SK-N-SH (cell line): ENCODE results near the gene NPC2. TPM values are rescaled to one million over a fixed set of nuclear protein-coding genes. Genes with fewer than 3 reads are reported as not detected.

Source experiments
- CTCF ChIA-PET: fragments of 300-600, 350-600 bp; formaldehyde crosslinking; extraction: SDS; loops from one replicate; lab custom pipeline; 2021; lab: Yijun Ruan, JAX
- POLR2A ChIA-PET: fragments of 350-600 bp; sonication (Branson Sonifier 250); formaldehyde crosslinking; extraction: SDS; loops from one replicate; lab custom pipeline; 2020; ENCODE audit warnings: antibody characterized with exemption, inconsistent platforms; lab: Yijun Ruan, JAX
- DNase-seq: peaks from one replicate; pipeline ENCODE4 v3.0.0; 2012
- H2AFZ ChIP-seq: fragments of 200-600 bp; sonication (generic); 2 replicates; pipeline ENCODE4 v1.8.1; 2016; ENCODE audit warnings: antibody characterized with exemption, mild to moderate bottlenecking, low read depth
- H3F3A ChIP-seq: fragments of 200-600 bp; sonication (generic); replicated peaks from 2 replicates; pipeline ENCODE3; 2016; ENCODE audit warnings: antibody characterized with exemption, mild to moderate bottlenecking; ENCODE audit not compliant: insufficient read depth
- H3K27ac ChIP-seq, 2 experiments: fragments of 200-500 bp in 1 of 2; fragments of 200-600 bp in 1 of 2; sonication (Bioruptor generic) in 1 of 2; sonication (generic), shearing (Covaris generic) in 1 of 2; 2 replicates each; pipeline versions ENCODE4 v1.5.1 to v1.6.1; 2014 to 2016; ENCODE audit warnings: low read depth in 2 of 2, inconsistent platforms in 1 of 2, low read length in 1 of 2, mild to moderate bottlenecking in 1 of 2, mixed read lengths in 1 of 2
- H3K27me3 ChIP-seq: fragments of 200-600 bp; sonication (generic), shearing (Covaris generic); 2 replicates; pipeline ENCODE4 v1.6.1; 2016; ENCODE audit warnings: mixed run types; ENCODE audit not compliant: insufficient read depth
- H3K36me3 ChIP-seq, 2 experiments: fragments of 200-500 bp in 1 of 2; fragments of 200-600 bp in 1 of 2; sonication (Bioruptor generic) in 1 of 2; sonication (generic) in 1 of 2; replicated peaks in 1 of 2; 2 replicates each; pipeline versions ENCODE3 to v1.5.1; 2014 to 2016; ENCODE audit warnings: low read length in 1 of 2, mild to moderate bottlenecking in 1 of 2; ENCODE audit not compliant: insufficient read depth in 2 of 2, control insufficient read depth in 1 of 2
- H3K4me1 ChIP-seq, 2 experiments: fragments of 200-500 bp in 1 of 2; fragments of 200-600 bp in 1 of 2; sonication (Bioruptor generic) in 1 of 2; sonication (generic), shearing (Covaris generic) in 1 of 2; 2 replicates each; pipeline versions ENCODE4 v1.5.1 to v1.6.1; 2014 to 2016; ENCODE audit warnings: low read depth in 1 of 2, low read length in 1 of 2, mixed run types in 1 of 2; ENCODE audit not compliant: insufficient read depth in 2 of 2, control insufficient read depth in 1 of 2
- H3K4me2 ChIP-seq: fragments of 200-600 bp; sonication (generic), shearing (Covaris generic); 2 replicates; pipeline ENCODE4 v1.6.1; 2017; ENCODE audit warnings: mixed run types
- H3K4me3 ChIP-seq, 2 experiments: fragments of 200-500 bp in 1 of 2; fragments of 200-600 bp in 1 of 2; sonication (Bioruptor generic) in 1 of 2; sonication (generic), shearing (Covaris generic) in 1 of 2; 2 replicates each; pipeline versions ENCODE4 v1.5.1 to v1.8.1; 2014 to 2016; ENCODE audit warnings: low read depth in 2 of 2, inconsistent platforms in 1 of 2, low read length in 1 of 2, mild to moderate bottlenecking in 1 of 2, mixed read lengths in 1 of 2, moderate library complexity in 1 of 2
- H3K79me2 ChIP-seq: fragments of 200-600 bp; sonication (generic); 2 replicates; pipeline ENCODE4 v1.8.1; 2017; ENCODE audit warnings: mild to moderate bottlenecking; ENCODE audit not compliant: insufficient read depth
- H3K9ac ChIP-seq: fragments of 200-600 bp; sonication (generic); 2 replicates; pipeline ENCODE4 v1.6.1; 2017; ENCODE audit warnings: mixed run types
- H3K9me2 ChIP-seq: fragments of 200-600 bp; sonication (generic); 2 replicates; pipeline ENCODE4 v1.6.1; 2017; ENCODE audit warnings: mixed run types
- H3K9me3 ChIP-seq: fragments of 200-600 bp; sonication (generic); 2 replicates; pipeline ENCODE4 v1.6.1; 2017; ENCODE audit warnings: mixed run types, mild to moderate bottlenecking, moderate library complexity
- H4K20me1 ChIP-seq: fragments of 200-600 bp; sonication (generic); 2 replicates; pipeline ENCODE4 v1.6.1; 2017; ENCODE audit warnings: mild to moderate bottlenecking, mixed run types; ENCODE audit not compliant: insufficient read depth
- CHD2 ChIP-seq: fragments of 150-350 bp; IDR thresholded peaks from 2 replicates; pipeline ENCODE4 v1.6.1; 2018; ENCODE audit warnings: low read length; ENCODE audit not compliant: partially characterized antibody
- CTCF ChIP-seq: fragments of 200-600 bp; sonication (generic); IDR thresholded peaks from 2 replicates; pipeline ENCODE4 v1.6.1; 2017; ENCODE audit warnings: antibody characterized with exemption, mild to moderate bottlenecking, moderate library complexity
- ELF1 ChIP-seq: IDR thresholded peaks from 2 replicates; pipeline ENCODE4 v1.4.0; 2012
- EP300 ChIP-seq, 2 experiments: IDR thresholded peaks; 2 replicates each; pipeline versions ENCODE4 v1.4.0 to v1.6.1; 2012; ENCODE audit warnings: borderline replicate concordance in 1 of 2, low read depth in 1 of 2, low read length in 1 of 2
- EZH2phosphoT487 ChIP-seq: fragments of 200-600 bp; sonication (generic); IDR thresholded peaks from 2 replicates; pipeline ENCODE4 v1.6.1; 2017; ENCODE audit warnings: low read depth, mixed run types, mild to moderate bottlenecking, antibody characterized with exemption, moderate library complexity, borderline replicate concordance
- FOSL2 ChIP-seq: IDR thresholded peaks from 2 replicates; pipeline ENCODE4 v1.4.0; 2012; ENCODE audit warnings: low read depth, mild to moderate bottlenecking, moderate library complexity, borderline replicate concordance
- FOXJ3 ChIP-seq: sonication (generic); formaldehyde crosslinking; IDR thresholded peaks from 2 replicates; pipeline ENCODE4 v1.5.1; 2020; ENCODE audit warnings: mild to moderate bottlenecking, missing genetic modification reagents
- GABPA ChIP-seq: IDR thresholded peaks from 2 replicates; pipeline ENCODE4 v1.4.0; 2012; ENCODE audit warnings: low read depth, mild to moderate bottlenecking
- IRF3 ChIP-seq: fragments of 150-350 bp; IDR thresholded peaks from 2 replicates; pipeline ENCODE4 v1.6.1; 2016; ENCODE audit warnings: mild to moderate bottlenecking, low read depth, low read length
- JUND ChIP-seq: IDR thresholded peaks from 2 replicates; pipeline ENCODE4 v1.4.0; 2012
- MEF2A ChIP-seq: IDR thresholded peaks from 2 replicates; pipeline ENCODE4 v1.4.0; 2012; ENCODE audit warnings: low read depth, borderline replicate concordance
- MXI1 ChIP-seq: IDR thresholded peaks from 2 replicates; pipeline ENCODE4 v1.6.1; 2012; ENCODE audit warnings: mild to moderate bottlenecking, low read depth, low read length, improper control_type of control experiment
- RCOR1 ChIP-seq: fragments of 150-350 bp; IDR thresholded peaks from 2 replicates; pipeline ENCODE4 v1.6.1; 2017; ENCODE audit warnings: antibody characterized with exemption, low read length
- RFX5 ChIP-seq: IDR thresholded peaks from 2 replicates; pipeline ENCODE4 v1.6.1; 2012; ENCODE audit warnings: mild to moderate bottlenecking, improper control_type of control experiment, low read length
- TAF1 ChIP-seq: IDR thresholded peaks from 2 replicates; pipeline ENCODE4 v1.6.1; 2012; ENCODE audit warnings: low read depth, mild to moderate bottlenecking, low read length, moderate library complexity, borderline replicate concordance
- TCF12 ChIP-seq: IDR thresholded peaks from 2 replicates; pipeline ENCODE4 v1.4.0; 2012
- TEAD4 ChIP-seq: IDR thresholded peaks from 2 replicates; pipeline ENCODE4 v1.4.0; 2012; ENCODE audit warnings: mild to moderate bottlenecking, borderline replicate concordance; ENCODE audit not compliant: insufficient read depth
- USF2 ChIP-seq: fragments of 150-350 bp; IDR thresholded peaks from 2 replicates; pipeline ENCODE4 v1.6.1; 2017; ENCODE audit warnings: antibody characterized with exemption, low read length, low read depth, borderline replicate concordance
- YY1 ChIP-seq: IDR thresholded peaks from 2 replicates; pipeline ENCODE4 v1.4.0; 2012; ENCODE audit warnings: low read depth, mild to moderate bottlenecking
- WGBS: methylation state at CpG from one replicate; pipeline ENCODE4 v1.1.6; 2017; ENCODE audit warnings: low lambda C conversion rate; 5-methylcytosine and 5-hydroxymethylcytosine counted together
- polyA plus RNA-seq, 3 experiments: library from polyadenylated mRNA; depleted of rRNA; stranded (reverse); fragments of >200 nt; gene quantifications; 2 replicates each; pipeline ENCODE4 v1.2.3, GENCODE V29; 2012
- TF ChIP-seq, protein P1 (sequence below): IDR thresholded peaks from 2 replicates; pipeline ENCODE4; 2012

Gene NPC2
- polyA plus RNA-seq, 1 of the 3 experiments (the other 2 are of a cell fraction): 522 TPM

DNA sequence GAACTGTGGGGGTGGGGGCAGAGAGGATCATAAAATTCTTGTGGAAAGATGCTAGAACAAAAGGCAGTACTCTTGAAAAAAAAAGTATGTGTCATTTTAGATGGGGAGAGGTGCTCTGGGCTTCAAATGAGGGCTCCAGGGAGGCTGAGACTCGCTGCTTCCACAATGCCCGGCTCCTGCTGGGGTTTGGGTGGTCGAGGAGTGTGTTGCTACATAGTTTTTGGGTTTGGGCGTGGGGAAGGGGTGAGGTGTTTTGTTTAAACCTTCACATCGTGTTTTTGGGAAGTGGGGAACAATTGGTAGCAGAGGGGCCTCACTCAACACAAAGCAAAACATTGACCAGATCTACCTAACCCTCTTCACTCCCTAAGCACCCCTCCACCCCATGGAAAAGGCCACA lies 8.6 kb upstream of the NPC2 start:
- ChIA-PET CTCF (interaction anchor here (0.6 to 11.1 kb wide), 39 partner anchors 11 to 361 kb away, joined by 3 to 126 read pairs (median 6); partner anchors contain the start of genes LTBP2, VRTN and YLPM1), POLR2A (no interaction called here)
- Histone ChIP-seq H2AFZ (no peak overlapping the region), H3K9me3 (no peaks in the 10 kb centered on the region), H3F3A (peaks cover 39% of the 10 kb centered on the region), H3K4me1 (peaks cover 0 to 13% of the 10 kb centered on the region in 2 experiments; a peak in 1 of 4 replicates), H3K27me3 (no peaks in the 10 kb centered on the region), H3K4me3 (no peak overlapping the region), H3K9me2 (no peaks in the 10 kb centered on the region), H3K4me2 (no peak overlapping the region), H3K9ac (no peak overlapping the region), H3K36me3 (peaks cover 35 to 56% of the 10 kb centered on the region in 2 experiments), H4K20me1 (no peaks in the 10 kb centered on the region), H3K79me2 (no peaks in the 10 kb centered on the region), H3K27ac (no peak overlapping the region)
- no peak for DNase-seq
- WGBS: 70% methylated on average over 5 of the region's 5 CpGs
- no peak for TF ChIP-seq USF2
- TF ChIP-seq ELF1: no peak
- no peak for TF ChIP-seq MXI1
- no peak for TF ChIP-seq TAF1
- no peak for TF ChIP-seq TCF12
- no peak for TF ChIP-seq CTCF
- TF ChIP-seq YY1: no peak
- TF ChIP-seq, protein P1, sequence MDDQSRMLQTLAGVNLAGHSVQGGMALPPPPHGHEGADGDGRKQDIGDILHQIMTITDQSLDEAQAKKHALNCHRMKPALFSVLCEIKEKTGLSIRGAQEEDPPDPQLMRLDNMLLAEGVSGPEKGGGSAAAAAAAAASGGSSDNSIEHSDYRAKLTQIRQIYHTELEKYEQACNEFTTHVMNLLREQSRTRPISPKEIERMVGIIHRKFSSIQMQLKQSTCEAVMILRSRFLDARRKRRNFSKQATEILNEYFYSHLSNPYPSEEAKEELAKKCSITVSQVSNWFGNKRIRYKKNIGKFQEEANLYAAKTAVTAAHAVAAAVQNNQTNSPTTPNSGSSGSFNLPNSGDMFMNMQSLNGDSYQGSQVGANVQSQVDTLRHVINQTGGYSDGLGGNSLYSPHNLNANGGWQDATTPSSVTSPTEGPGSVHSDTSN: no peak
- TF ChIP-seq MEF2A: no peak
- no peak for TF ChIP-seq IRF3
- no peak for TF ChIP-seq FOSL2
- TF ChIP-seq EP300 (IDR thresholded peaks at IDR 0.05; ENCODE audit: borderline replicate concordance in 1 of 2, low read depth in 1 of 2, low read length in 1 of 2): no peak
- TF ChIP-seq CHD2: no peak
- no peak for TF ChIP-seq RCOR1
- TF ChIP-seq JUND: no peak
- TF ChIP-seq RFX5: no peak
- TF ChIP-seq EZH2phosphoT487: no peak
- no peak for TF ChIP-seq TEAD4
- TF ChIP-seq FOXJ3: no peak
- TF ChIP-seq GABPA: no peak
